A549 (cell line): ENCODE data around the gene NRXN3. TPM values are rescaled to one million over a fixed set of nuclear protein-coding genes. Genes with fewer than 3 reads are reported as not detected.

Experiments
- ATAC-seq, 2 experiments: fragments of 200-7000 bp in 1 of 2; fragments of >200 bp in 1 of 2; cut with Nextera tagmentation in 1 of 2; cut with Tn5 transposase in 1 of 2; 3 replicates each; pipeline versions ENCODE4 v1.8.0 to v1.9.1; 2018 to 2020; ENCODE audit warnings: mild to moderate bottlenecking in 1 of 2, moderate library complexity in 1 of 2
- CTCF ChIA-PET: fragments of 300-600 bp; sonication (Branson Sonifier 250); formaldehyde crosslinking; extraction: SDS; loops from one replicate; lab custom pipeline; 2021; ENCODE audit warnings: antibody characterized with exemption, inconsistent platforms; lab: Yijun Ruan, JAX
- POLR2A ChIA-PET: fragments of 350-600 bp; formaldehyde crosslinking; extraction: SDS; loops from one replicate; lab custom pipeline; 2021; ENCODE audit warnings: antibody characterized with exemption, inconsistent platforms; lab: Yijun Ruan, JAX
- DNase-seq, 2 experiments: peaks; one replicate each; pipeline versions ENCODE4 v3.0.0 to v3.0.0-alpha.2; 2011 to 2016; ENCODE audit warnings: low read depth in 1 of 2, low spot score in 1 of 2
- FAIRE-seq: peaks from 2 replicates; lab custom pipeline; 2011; peaks lifted over from hg19 to GRCh38; lab: Jason Lieb, UNC
- H3K27ac ChIP-seq, 2 experiments: fragments of >200 bp; sonication (Bioruptor Twin); formaldehyde crosslinking; 3 replicates each; pipeline ENCODE4 v1.5.1; 2016 to 2017
- H3K4me1 ChIP-seq: fragments of >200 bp; sonication (Bioruptor Twin); formaldehyde crosslinking; 3 replicates; pipeline ENCODE4 v1.6.1; 2016
- H3K4me2 ChIP-seq: fragments of >200 bp; sonication (Bioruptor Twin); formaldehyde crosslinking; 3 replicates; pipeline ENCODE4 v1.6.1; 2016
- H3K4me3 ChIP-seq: fragments of >200 bp; sonication (Bioruptor Twin); formaldehyde crosslinking; 3 replicates; pipeline ENCODE4 v1.5.1; 2016
- H3K9me3 ChIP-seq: fragments of >200 bp; sonication (Bioruptor Twin); formaldehyde crosslinking; 3 replicates; pipeline ENCODE4 v1.6.1; 2016
- CBX8 ChIP-seq: fragments of 200-600 bp; sonication (generic); IDR thresholded peaks from 2 replicates; pipeline ENCODE4 v1.6.1; 2016
- CEBPB ChIP-seq, 2 experiments: fragments of >200 bp in 1 of 2; sonication (Bioruptor Twin) in 1 of 2; formaldehyde crosslinking in 1 of 2; IDR thresholded peaks; 2 replicates each; pipeline ENCODE4 v1.6.1; 2012 to 2016
- CHD2 ChIP-seq: fragments of 150-350 bp; IDR thresholded peaks from 2 replicates; pipeline ENCODE4 v1.6.1; 2014; ENCODE audit warnings: low read length; ENCODE audit not compliant: partially characterized antibody
- ESRRA ChIP-seq: fragments of 150-350 bp; IDR thresholded peaks from 2 replicates; pipeline ENCODE4 v1.6.1; 2014; ENCODE audit warnings: mild to moderate bottlenecking, low read length, borderline replicate concordance
- FOXS1 ChIP-seq: fragments of 250-450 bp; sonication (Bioruptor Pico); IDR thresholded peaks from 2 replicates; pipeline ENCODE4 v1.5.0; 2020; ENCODE audit warnings: mild to moderate bottlenecking, moderate library complexity
- HEYL ChIP-seq: fragments of 250-450 bp; sonication (Bioruptor Pico); IDR thresholded peaks from 2 replicates; pipeline ENCODE4 v1.8.0; 2021; ENCODE audit warnings: mild to moderate bottlenecking, moderate library complexity
- HOXA7 ChIP-seq: fragments of 250-450 bp; sonication (Bioruptor Pico); IDR thresholded peaks from 2 replicates; pipeline ENCODE4 v1.5.0; 2020; ENCODE audit warnings: mild to moderate bottlenecking, moderate library complexity
- JUN ChIP-seq, 2 experiments: fragments of >200 bp; sonication (Bioruptor Twin); formaldehyde crosslinking; IDR thresholded peaks; 2 replicates in 1 of 2; 3 replicates in 1 of 2; pipeline ENCODE4 v1.6.1; 2016 to 2017
- MAFK ChIP-seq: fragments of 450-650 bp; IDR thresholded peaks from 2 replicates; pipeline ENCODE4 v1.6.1; 2014; ENCODE audit not compliant: partially characterized antibody
- RARB ChIP-seq: fragments of 250-450 bp; sonication (Bioruptor Pico); IDR thresholded peaks from 2 replicates; pipeline ENCODE4 v1.8.0; 2021; ENCODE audit warnings: mild to moderate bottlenecking, moderate library complexity
- RNF2 ChIP-seq: fragments of 200-600 bp; sonication (generic); IDR thresholded peaks from 2 replicates; pipeline ENCODE4 v1.6.1; 2016; ENCODE audit warnings: low read depth, mild to moderate bottlenecking, antibody characterized with exemption, moderate library complexity, borderline replicate concordance
- SREBF2 ChIP-seq: fragments of 450-650 bp; IDR thresholded peaks from 2 replicates; pipeline ENCODE4 v1.6.1; 2014; ENCODE audit warnings: mild to moderate bottlenecking, moderate library complexity
- ZFP36 ChIP-seq: fragments of 450-650 bp; IDR thresholded peaks from 2 replicates; pipeline ENCODE4 v1.6.1; 2014; ENCODE audit warnings: borderline replicate concordance; ENCODE audit not compliant: partially characterized antibody
- WGBS: methylation state at CpG from one replicate; pipeline ENCODE4 v1.1.6; 2017; ENCODE audit errors: missing lambda C conversion rate; 5-methylcytosine and 5-hydroxymethylcytosine counted together
- polyA plus RNA-seq, 4 experiments: library from polyadenylated mRNA; depleted of rRNA in 3 of 4; stranded (reverse); fragments of >200 nt; fragmentation: RNase III in 1 of 4; extraction: RNeasy Plus Mini Kit Qiagen cat#74134 plus additional on column Dnase treatment in 1 of 4; gene quantifications; 2 replicates in 3 of 4; 3 replicates in 1 of 4; pipeline ENCODE4 v1.2.3, GENCODE V29; 2011 to 2017
- TF ChIP-seq, protein P1 (sequence below): IDR thresholded peaks from 2 replicates; pipeline ENCODE4 v1.6.1; 2012
- TF ChIP-seq, protein P2 (sequence below): IDR thresholded peaks from 2 replicates; pipeline ENCODE4 v1.6.1; 2012; ENCODE audit warnings: low read depth, borderline replicate concordance
- TF ChIP-seq, protein P3 (sequence below): fragments of 250-450 bp; sonication (Bioruptor Pico); IDR thresholded peaks from 2 replicates; pipeline ENCODE4 v1.5.0; 2020; ENCODE audit warnings: low read depth, mild to moderate bottlenecking, moderate library complexity
- TF ChIP-seq, protein P4 (sequence below): fragments of 450-650 bp; IDR thresholded peaks from 2 replicates; pipeline ENCODE4 v1.6.1; 2014; ENCODE audit warnings: antibody characterized with exemption
- TF ChIP-seq, protein P5 (sequence below): fragments of 200-600 bp; sonication (generic); IDR thresholded peaks from 2 replicates; pipeline ENCODE4 v1.6.1; 2016; ENCODE audit warnings: antibody characterized with exemption, mild to moderate bottlenecking, moderate library complexity

Gene NRXN3
- polyA plus RNA-seq, 2 of the 4 experiments (the other 2 are of a cell fraction), result 0.62 to 2.3 TPM

DNA sequence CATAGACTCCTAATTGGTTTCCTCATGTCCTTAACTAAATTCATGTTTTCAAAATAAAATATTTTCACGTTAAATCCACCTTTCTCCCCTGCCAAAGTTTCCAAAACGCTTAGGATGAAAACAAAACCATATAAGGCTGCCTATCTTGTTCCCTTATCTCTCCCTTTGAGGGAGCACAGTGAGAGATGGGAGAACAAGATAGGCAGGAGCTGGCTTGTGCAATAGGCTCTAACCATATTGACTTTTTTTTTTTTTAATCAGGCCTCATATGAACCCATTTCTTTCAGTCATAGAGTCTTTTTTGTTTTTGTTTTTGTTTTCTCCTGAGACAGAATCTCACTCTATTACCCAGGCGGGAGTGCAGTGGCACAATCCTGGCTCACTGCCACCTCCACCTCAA lies 184.9 kb downstream of the NRXN3 start (continued):
- TF ChIP-seq, protein P1, sequence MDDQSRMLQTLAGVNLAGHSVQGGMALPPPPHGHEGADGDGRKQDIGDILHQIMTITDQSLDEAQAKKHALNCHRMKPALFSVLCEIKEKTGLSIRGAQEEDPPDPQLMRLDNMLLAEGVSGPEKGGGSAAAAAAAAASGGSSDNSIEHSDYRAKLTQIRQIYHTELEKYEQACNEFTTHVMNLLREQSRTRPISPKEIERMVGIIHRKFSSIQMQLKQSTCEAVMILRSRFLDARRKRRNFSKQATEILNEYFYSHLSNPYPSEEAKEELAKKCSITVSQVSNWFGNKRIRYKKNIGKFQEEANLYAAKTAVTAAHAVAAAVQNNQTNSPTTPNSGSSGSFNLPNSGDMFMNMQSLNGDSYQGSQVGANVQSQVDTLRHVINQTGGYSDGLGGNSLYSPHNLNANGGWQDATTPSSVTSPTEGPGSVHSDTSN, result no peak
- TF ChIP-seq FOXS1 (CRISPR knock-in tag) (no peak), RNF2 (no peak), JUN (IDR thresholded peaks at IDR 0.05) (no peak), ZFP36 (no peak)
- TF ChIP-seq, protein P2, sequence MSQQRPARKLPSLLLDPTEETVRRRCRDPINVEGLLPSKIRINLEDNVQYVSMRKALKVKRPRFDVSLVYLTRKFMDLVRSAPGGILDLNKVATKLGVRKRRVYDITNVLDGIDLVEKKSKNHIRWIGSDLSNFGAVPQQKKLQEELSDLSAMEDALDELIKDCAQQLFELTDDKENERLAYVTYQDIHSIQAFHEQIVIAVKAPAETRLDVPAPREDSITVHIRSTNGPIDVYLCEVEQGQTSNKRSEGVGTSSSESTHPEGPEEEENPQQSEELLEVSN, result no peak
- TF ChIP-seq, all 56 proteins: peak for 0

DNA sequence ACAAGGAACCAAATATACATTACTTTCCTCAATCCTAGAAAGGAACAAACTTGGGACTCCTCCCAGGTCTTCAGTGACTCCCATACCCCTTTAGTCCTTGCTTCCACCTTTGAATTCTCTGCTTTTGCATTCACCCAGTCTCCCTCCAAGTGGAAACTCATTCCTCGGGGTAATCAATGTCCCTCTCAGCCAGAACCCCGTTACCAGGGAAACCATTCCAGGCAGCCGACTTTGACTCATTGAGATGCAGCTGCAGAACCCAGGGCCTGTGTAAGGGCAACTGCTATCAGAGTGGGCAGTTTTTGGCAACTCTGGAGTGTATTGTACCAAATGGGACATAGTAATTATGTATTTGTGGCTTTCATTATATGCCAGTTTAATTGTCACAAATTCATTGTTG lies 186.2 kb downstream of the NRXN3 start:
- no peak for ATAC-seq
- TF ChIP-seq, protein P3, sequence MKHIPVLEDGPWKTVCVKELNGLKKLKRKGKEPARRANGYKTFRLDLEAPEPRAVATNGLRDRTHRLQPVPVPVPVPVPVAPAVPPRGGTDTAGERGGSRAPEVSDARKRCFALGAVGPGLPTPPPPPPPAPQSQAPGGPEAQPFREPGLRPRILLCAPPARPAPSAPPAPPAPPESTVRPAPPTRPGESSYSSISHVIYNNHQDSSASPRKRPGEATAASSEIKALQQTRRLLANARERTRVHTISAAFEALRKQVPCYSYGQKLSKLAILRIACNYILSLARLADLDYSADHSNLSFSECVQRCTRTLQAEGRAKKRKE (CRISPR knock-in tag), result no peak
- TF ChIP-seq JUN (IDR thresholded peaks at IDR 0.05) (no peak), CEBPB (IDR thresholded peaks at IDR 0.05) (no peak)
- TF ChIP-seq, all 56 proteins: peak for 0
- H3K4me3 ChIP-seq, result no peak overlapping the region
- H3K4me2 ChIP-seq, result no peak overlapping the region
- POLR2A ChIA-PET, result no interaction called here
- no peaks in the 10 kb centered on the region for H3K4me1 ChIP-seq
- CTCF ChIA-PET, result no interaction called here
- FAIRE-seq, result no peak
- H3K27ac ChIP-seq, result no peak overlapping the region
- no peak for DNase-seq
- 4% methylated on average over 3 of the region's 3 CpGs for WGBS
- H3K9me3 ChIP-seq, result no peaks in the 10 kb centered on the region

DNA sequence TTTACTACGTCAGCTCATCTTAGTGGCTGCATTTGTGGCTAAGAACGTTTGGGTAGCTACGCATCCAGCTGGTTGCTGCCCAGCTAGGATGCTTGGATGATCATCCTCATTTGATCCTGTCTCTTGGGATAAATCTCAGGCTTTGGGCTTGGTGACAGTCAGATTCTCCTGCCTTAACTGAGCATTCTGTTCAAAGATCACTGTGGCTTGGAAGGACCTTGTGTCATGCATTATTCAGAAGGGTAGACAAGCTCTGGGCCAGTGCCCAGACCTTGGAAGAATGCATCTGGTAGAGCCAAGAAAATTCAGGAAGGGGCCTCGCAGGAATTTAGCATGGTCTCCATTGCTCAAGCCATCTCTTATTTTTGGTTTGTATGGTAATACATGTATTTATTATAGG lies 188.4 kb downstream of the NRXN3 start:
- ChIA-PET POLR2A (no interaction called here), CTCF (interaction anchor here (1.2 kb wide), 1 partner anchor 9 kb away, joined by 3 read pairs; no protein-coding TSS in a partner anchor)
- 2% methylated on average over 4 of the region's 4 CpGs for WGBS
- DNase-seq (no peak), FAIRE-seq (no peak), ATAC-seq (no peak)
- H3K27ac ChIP-seq, result no peak overlapping the region
- no peak overlapping the region for H3K4me2 ChIP-seq
- H3K4me1 ChIP-seq, result no peaks in the 10 kb centered on the region
- no peaks in the 10 kb centered on the region for H3K9me3 ChIP-seq
- TF ChIP-seq SREBF2, result no peak
- TF ChIP-seq, protein P4, sequence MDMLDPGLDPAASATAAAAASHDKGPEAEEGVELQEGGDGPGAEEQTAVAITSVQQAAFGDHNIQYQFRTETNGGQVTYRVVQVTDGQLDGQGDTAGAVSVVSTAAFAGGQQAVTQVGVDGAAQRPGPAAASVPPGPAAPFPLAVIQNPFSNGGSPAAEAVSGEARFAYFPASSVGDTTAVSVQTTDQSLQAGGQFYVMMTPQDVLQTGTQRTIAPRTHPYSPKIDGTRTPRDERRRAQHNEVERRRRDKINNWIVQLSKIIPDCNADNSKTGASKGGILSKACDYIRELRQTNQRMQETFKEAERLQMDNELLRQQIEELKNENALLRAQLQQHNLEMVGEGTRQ, result no peak
- TF ChIP-seq CBX8, result no peak
- no peak for TF ChIP-seq HEYL (CRISPR knock-in tag)
- TF ChIP-seq, protein P5, sequence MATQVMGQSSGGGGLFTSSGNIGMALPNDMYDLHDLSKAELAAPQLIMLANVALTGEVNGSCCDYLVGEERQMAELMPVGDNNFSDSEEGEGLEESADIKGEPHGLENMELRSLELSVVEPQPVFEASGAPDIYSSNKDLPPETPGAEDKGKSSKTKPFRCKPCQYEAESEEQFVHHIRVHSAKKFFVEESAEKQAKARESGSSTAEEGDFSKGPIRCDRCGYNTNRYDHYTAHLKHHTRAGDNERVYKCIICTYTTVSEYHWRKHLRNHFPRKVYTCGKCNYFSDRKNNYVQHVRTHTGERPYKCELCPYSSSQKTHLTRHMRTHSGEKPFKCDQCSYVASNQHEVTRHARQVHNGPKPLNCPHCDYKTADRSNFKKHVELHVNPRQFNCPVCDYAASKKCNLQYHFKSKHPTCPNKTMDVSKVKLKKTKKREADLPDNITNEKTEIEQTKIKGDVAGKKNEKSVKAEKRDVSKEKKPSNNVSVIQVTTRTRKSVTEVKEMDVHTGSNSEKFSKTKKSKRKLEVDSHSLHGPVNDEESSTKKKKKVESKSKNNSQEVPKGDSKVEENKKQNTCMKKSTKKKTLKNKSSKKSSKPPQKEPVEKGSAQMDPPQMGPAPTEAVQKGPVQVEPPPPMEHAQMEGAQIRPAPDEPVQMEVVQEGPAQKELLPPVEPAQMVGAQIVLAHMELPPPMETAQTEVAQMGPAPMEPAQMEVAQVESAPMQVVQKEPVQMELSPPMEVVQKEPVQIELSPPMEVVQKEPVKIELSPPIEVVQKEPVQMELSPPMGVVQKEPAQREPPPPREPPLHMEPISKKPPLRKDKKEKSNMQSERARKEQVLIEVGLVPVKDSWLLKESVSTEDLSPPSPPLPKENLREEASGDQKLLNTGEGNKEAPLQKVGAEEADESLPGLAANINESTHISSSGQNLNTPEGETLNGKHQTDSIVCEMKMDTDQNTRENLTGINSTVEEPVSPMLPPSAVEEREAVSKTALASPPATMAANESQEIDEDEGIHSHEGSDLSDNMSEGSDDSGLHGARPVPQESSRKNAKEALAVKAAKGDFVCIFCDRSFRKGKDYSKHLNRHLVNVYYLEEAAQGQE, result no peak
- TF ChIP-seq MAFK, result no peak
- no peak for TF ChIP-seq HOXA7 (CRISPR knock-in tag)
- TF ChIP-seq RARB (CRISPR knock-in tag), result no peak
- no peak for TF ChIP-seq CHD2
- TF ChIP-seq ZFP36, result no peak
- TF ChIP-seq ESRRA, result no peak
- no peak overlapping the region for H3K4me3 ChIP-seq
